Skeletal muscle tissue (tissue), 2 donors: Measurements from ENCODE around the gene CCDC32. TPM values are rescaled to one million over a fixed set of nuclear protein-coding genes. Genes with fewer than 3 reads are reported as not detected.

Experiments used
- small RNA-seq: library from RNA; depleted of rRNA; stranded (forward); fragments of <200 nt; gene quantifications from one replicate; pipeline ENCODE3, GENCODE V24; 2014
- total RNA-seq: library from RNA; depleted of rRNA; stranded (reverse); fragments of >200 nt; gene quantifications from one replicate; pipeline ENCODE4 v1.2.3, GENCODE V29; 2014

Gene CCDC32
- total RNA-seq, 1 donor from 2014 or later: 11.0 TPM

Small RNA genes within 50 kb of the gene (small RNA-seq; reads per million reads assigned to genes)
- not detected for gene RF00017
- gene RNU6-516P: not detected

Other genes with a start within 250 kb of the CCDC32 start
- gene INAFM2, start 241.3 kb downstream of the CCDC32 start, total RNA-seq: 11.5 TPM
- 2.1 TPM for gene CCDC9B, start 224.1 kb downstream of the CCDC32 start, total RNA-seq
- gene PHGR1, start 214.0 kb downstream of the CCDC32 start, total RNA-seq: not detected
- under 0.01 TPM for gene DISP2, start 206.8 kb downstream of the CCDC32 start, total RNA-seq
- gene KNSTRN, start 182.3 kb downstream of the CCDC32 start, total RNA-seq: 15.7 TPM
- gene IVD, start 159.2 kb downstream of the CCDC32 start, total RNA-seq: 33.4 TPM
- 9.4 TPM for gene BAHD1, start 124.1 kb downstream of the CCDC32 start, total RNA-seq
- gene CHST14, start 94.1 kb downstream of the CCDC32 start, total RNA-seq: 6.8 TPM
- gene RPUSD2, start 4.3 kb upstream of the CCDC32 start, total RNA-seq: 10.4 TPM
- gene KNL1, start 29.2 kb upstream of the CCDC32 start, total RNA-seq: 6.3 TPM
- gene RAD51, start 130.1 kb upstream of the CCDC32 start, total RNA-seq: 1.6 TPM
- gene RMDN3, start 190.2 kb upstream of the CCDC32 start, total RNA-seq: 14.6 TPM
- gene GCHFR, start 199.0 kb upstream of the CCDC32 start, total RNA-seq: 1.6 TPM
- not detected for gene C15orf62, start 204.9 kb upstream of the CCDC32 start, total RNA-seq
- 19.8 TPM for gene ZFYVE19, start 242.0 kb upstream of the CCDC32 start, total RNA-seq
- 10.4 TPM for gene DNAJC17, start 242.4 kb upstream of the CCDC32 start, total RNA-seq